AG04450 (cell line): Measurements from ENCODE around the gene ADAMTSL4. TPM values are rescaled to one million over a fixed set of nuclear protein-coding genes. Genes with fewer than 3 reads are reported as not detected.

ENCODE experiments used
- CTCF ChIA-PET: fragments of 300-600, 350-600 bp; formaldehyde crosslinking; extraction: SDS; loops from one replicate; lab custom pipeline; 2022; ENCODE audit warnings: antibody characterized with exemption, inconsistent platforms; lab: Charles Lee
- POLR2A ChIA-PET: fragments of 350-600 bp; formaldehyde crosslinking; extraction: SDS; loops from one replicate; lab custom pipeline; 2021; ENCODE audit warnings: antibody characterized with exemption, inconsistent platforms; lab: Yijun Ruan, JAX
- DNase-seq: peaks from one replicate; pipeline ENCODE4 v3.0.0-alpha.2; 2011; ENCODE audit warnings: low read depth, low spot score
- H3K27ac ChIP-seq: one replicate; pipeline ENCODE4 v1.5.1; 2012; ENCODE audit warnings: low read depth, low read length, control low read depth
- H3K27me3 ChIP-seq: one replicate; pipeline ENCODE4 v1.6.0; 2012; ENCODE audit warnings: low read length; ENCODE audit not compliant: control insufficient read depth, insufficient read depth
- H3K4me3 ChIP-seq: 2 replicates; pipeline ENCODE4 v1.5.1; 2011; ENCODE audit warnings: mild to moderate bottlenecking, low read depth, low read length, control low read depth
- H3K9me3 ChIP-seq: 2 replicates; pipeline ENCODE4 v1.5.1; 2012; ENCODE audit warnings: low read length; ENCODE audit not compliant: control insufficient read depth, insufficient read depth
- CTCF ChIP-seq: IDR thresholded peaks from 2 replicates; pipeline ENCODE4 v1.5.1; 2011; ENCODE audit warnings: low read depth, low read length, control low read depth, inconsistent platforms
- polyA plus RNA-seq: library from polyadenylated mRNA; depleted of rRNA; stranded (reverse); fragments of >200 nt; gene quantifications from 2 replicates; pipeline ENCODE4 v1.2.3, GENCODE V29; 2011

ADAMTSL4 gene
- polyA plus RNA-seq, 1 experiment, result 4.2 TPM

- ChIA-PET POLR2A (interaction anchor here (1.7 kb wide), 1 partner anchor 29 kb away, joined by 3 read pairs; the partner anchor contains the start of gene MCL1), CTCF (interaction anchor here (7.2 kb wide), 1 partner anchor 10 kb away, joined by 64 read pairs; no protein-coding TSS in a partner anchor)
- no peak for TF ChIP-seq CTCF
- no peak overlapping the region; the same call in 1 of the 2 replicates for H3K4me3 ChIP-seq
- no peak for DNase-seq
- no peaks in the 10 kb centered on the region for H3K9me3 ChIP-seq
- H3K27ac ChIP-seq, result no peak overlapping the region
- H3K27me3 ChIP-seq, result no peaks in the 10 kb centered on the region
These were observed 1.2 kb downstream of the ADAMTSL4 start for GRCh38 chr1:150550222-150551050.

- no peak for TF ChIP-seq CTCF
- no peak overlapping the region for H3K27ac ChIP-seq
- H3K27me3 ChIP-seq, result no peaks in the 10 kb centered on the region
- POLR2A ChIA-PET, result interaction anchor here (1.4 to 1.7 kb wide), 2 partner anchors 28 to 187 kb away, joined by 3 to 4 read pairs; partner anchors contain the start of genes MCL1 and RPRD2
- no peak overlapping the region for H3K4me3 ChIP-seq
- CTCF ChIA-PET, result interaction anchor here (1.3 to 7.2 kb wide), 2 partner anchors 9 to 70 kb away, joined by 5 to 64 read pairs; no protein-coding TSS in a partner anchor
- DNase-seq, result no peak
- no peaks in the 10 kb centered on the region; the same call in 1 of the 2 replicates for H3K9me3 ChIP-seq
These were observed 2.0 kb downstream of the ADAMTSL4 start for GRCh38 chr1:150551051-150551783.

GRCh38 chr1:150551784-150552127, 2.5 kb downstream of the ADAMTSL4 start:
- CTCF ChIA-PET, result interaction anchor here (1.3 to 7.2 kb wide), 2 partner anchors 9 to 69 kb away, joined by 5 to 64 read pairs; no protein-coding TSS in a partner anchor
- POLR2A ChIA-PET, result interaction anchor here (1.2 to 1.7 kb wide), 3 partner anchors 9 to 188 kb away, joined by 3 to 4 read pairs (median 4); partner anchors contain the start of genes MCL1 and RPRD2
- Histone ChIP-seq H3K27me3 (no peaks in the 10 kb centered on the region), H3K9me3 (no peaks in the 10 kb centered on the region; the same call in 1 of the 2 replicates), H3K27ac (peak overlapping the region; percentile 75), H3K4me3 (no peak overlapping the region)
- DNase-seq, result no peak
- no peak for TF ChIP-seq CTCF

DNA sequence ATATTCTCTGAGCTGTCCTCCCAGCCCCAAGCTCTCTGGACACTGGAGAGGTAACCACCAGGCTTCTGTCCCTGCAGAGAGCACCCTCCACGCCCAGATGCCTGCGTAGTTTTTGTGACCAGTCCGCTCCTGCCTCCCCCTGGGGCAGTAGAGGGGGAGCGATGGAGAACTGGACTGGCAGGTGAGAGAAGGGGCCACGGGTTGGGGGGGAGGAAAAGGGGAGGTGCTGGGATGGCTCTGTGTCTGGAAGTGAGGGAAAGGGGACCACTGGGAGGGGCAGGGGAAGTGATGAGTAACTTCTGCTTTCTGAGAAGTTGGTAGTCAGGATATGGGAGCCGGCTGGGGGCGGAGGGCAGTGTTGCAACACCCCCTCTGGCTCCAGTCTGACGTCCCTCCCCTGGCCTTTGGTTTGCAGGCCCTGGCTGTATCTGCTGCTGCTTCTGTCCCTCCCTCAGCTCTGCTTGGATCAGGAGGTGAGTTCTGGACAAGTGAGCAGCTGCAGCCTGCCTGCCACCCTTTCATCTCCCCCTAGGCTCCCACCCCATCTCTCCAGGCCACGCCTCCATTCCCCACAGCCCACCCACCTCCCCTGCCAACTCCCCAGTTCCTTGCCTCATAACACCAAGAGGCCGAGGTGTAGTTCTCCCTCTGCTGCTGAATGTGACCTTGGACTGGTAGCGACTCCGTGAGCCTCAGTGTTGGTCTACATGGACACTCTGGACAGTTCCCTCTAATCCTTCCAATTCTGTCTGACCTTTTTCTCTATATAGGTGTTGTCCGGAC, 3.1 kb downstream of the ADAMTSL4 start:
- CTCF ChIA-PET, result interaction anchor here (1.3 to 7.2 kb wide), 3 partner anchors 8 to 69 kb away, joined by 5 to 64 read pairs (median 5); no protein-coding TSS in a partner anchor
- DNase-seq, result peak; percentile 73
- H3K4me3 ChIP-seq, result no peak overlapping the region
- POLR2A ChIA-PET, result interaction anchor here (0.6 to 1.7 kb wide), 4 partner anchors 9 to 188 kb away, joined by 3 to 4 read pairs (median 4); partner anchors contain the start of genes MCL1 and RPRD2
- peak overlapping the region; percentile 75 for H3K27ac ChIP-seq
- H3K27me3 ChIP-seq, result no peaks in the 10 kb centered on the region
- TF ChIP-seq CTCF, result no peak
- H3K9me3 ChIP-seq, result no peaks in the 10 kb centered on the region; the same call in 1 of the 2 replicates
